Fibroblast of mammary gland (primary cell): ENCODE measurements around the gene FGF1.

ENCODE experiments used
- DNase-seq: peaks from one replicate; pipeline ENCODE4 v3.0.0-alpha.2; 2010; ENCODE audit warnings: low read depth
- H3K4me3 ChIP-seq: 2 replicates; pipeline ENCODE4 v1.5.1; 2011; ENCODE audit warnings: low read depth, mild to moderate bottlenecking, low read length, moderate library complexity; ENCODE audit not compliant: control insufficient read depth
- TF ChIP-seq, protein P1 (sequence below): conservative IDR thresholded peaks from 2 replicates; pipeline ENCODE4 v1.5.1; 2011; ENCODE audit warnings: low read depth, low read length, inconsistent platforms; ENCODE audit not compliant: control insufficient read depth, insufficient read depth

Gene FGF1

DNA sequence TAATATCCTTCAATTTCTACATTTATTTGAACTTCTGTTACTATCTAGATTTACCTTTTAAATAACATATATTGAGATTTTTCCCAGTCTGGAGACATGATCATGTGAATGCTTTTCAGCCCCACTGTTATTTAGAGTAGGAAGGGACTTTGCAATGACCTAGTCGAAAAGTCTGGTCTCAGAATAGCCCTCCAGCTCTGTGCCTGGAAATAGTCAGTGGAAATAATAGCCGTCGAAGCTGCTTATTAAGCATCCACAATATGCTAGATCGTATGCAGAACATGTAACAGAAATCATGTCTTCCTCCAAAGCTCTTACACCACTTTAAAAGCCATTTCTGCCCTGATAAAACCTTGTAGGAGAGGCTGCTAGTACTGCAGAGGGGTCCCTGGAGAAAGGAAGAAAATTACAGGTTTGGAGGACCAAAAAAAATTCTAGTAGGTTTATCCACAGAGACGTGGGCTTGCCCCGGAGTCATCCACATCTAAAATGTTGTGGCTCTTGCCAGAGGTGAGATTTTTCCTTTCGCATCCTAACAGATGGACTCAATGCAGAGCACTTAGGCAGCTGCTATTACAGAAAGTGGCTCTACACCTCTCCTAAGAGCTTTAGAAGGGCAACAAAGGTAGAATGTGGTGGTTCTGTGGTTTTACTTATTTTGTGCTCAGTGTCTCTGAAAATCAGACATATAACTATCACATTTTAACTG is 2.5 kb upstream of the FGF1 start:
- H3K4me3 ChIP-seq: no peak overlapping the region
- TF ChIP-seq, protein P1, sequence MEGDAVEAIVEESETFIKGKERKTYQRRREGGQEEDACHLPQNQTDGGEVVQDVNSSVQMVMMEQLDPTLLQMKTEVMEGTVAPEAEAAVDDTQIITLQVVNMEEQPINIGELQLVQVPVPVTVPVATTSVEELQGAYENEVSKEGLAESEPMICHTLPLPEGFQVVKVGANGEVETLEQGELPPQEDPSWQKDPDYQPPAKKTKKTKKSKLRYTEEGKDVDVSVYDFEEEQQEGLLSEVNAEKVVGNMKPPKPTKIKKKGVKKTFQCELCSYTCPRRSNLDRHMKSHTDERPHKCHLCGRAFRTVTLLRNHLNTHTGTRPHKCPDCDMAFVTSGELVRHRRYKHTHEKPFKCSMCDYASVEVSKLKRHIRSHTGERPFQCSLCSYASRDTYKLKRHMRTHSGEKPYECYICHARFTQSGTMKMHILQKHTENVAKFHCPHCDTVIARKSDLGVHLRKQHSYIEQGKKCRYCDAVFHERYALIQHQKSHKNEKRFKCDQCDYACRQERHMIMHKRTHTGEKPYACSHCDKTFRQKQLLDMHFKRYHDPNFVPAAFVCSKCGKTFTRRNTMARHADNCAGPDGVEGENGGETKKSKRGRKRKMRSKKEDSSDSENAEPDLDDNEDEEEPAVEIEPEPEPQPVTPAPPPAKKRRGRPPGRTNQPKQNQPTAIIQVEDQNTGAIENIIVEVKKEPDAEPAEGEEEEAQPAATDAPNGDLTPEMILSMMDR: no peak
- DNase-seq: no peak

DNA sequence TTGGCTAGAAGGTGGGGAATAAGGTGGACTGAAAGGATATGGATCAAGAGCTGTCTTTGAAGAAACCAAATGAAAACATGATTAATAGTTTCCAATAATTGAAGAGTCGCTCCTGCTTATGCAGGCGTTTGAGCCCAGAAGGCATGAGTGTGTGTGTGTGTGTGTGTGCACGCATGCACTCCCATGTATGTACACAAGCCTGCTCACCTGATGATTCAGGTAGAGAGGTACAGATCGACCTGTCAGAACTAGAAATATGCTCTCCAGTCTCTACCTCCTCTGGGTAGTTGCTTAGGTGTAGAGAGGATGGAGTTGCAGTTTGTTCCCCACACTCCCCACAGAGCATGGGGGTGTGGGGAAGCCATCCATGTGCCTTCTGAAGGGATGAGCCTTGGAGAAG is 1.1 kb upstream of the FGF1 start:
- H3K4me3 ChIP-seq: no peak overlapping the region
- TF ChIP-seq, protein P1: no peak
- no peak for DNase-seq

GRCh38 chr5:142686210-142686734 is 382 bp upstream of the FGF1 start:
- no peak overlapping the region for H3K4me3 ChIP-seq
- TF ChIP-seq, protein P1: no peak
- DNase-seq: no peak

DNA sequence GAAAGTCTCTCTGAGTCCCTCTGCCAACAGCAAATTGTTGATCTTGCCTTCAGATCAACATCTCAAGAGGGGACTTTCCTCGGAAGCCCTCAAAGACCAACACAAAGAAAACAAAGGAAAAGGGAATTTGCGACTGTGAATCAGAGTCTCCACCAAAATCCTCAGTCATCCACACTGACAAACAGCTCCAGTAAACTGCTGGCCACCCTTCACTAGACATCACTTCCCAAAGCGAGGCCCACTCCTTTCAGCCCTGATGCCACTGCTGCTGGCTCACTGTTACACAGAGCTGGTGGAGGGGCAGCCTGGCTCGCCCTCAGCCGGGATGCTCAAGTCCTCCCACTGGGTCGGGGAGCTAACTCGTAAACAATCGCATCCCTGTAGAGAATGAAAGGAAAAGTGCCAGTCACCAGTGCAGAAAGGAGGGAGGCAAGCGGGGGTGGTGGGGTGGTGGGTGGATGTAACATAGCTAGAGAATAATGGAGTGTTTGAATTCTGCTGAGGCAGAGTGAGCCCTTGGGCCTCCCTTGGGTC is 1.3 kb downstream of the FGF1 start:
- H3K4me3 ChIP-seq: no peak overlapping the region

DNA sequence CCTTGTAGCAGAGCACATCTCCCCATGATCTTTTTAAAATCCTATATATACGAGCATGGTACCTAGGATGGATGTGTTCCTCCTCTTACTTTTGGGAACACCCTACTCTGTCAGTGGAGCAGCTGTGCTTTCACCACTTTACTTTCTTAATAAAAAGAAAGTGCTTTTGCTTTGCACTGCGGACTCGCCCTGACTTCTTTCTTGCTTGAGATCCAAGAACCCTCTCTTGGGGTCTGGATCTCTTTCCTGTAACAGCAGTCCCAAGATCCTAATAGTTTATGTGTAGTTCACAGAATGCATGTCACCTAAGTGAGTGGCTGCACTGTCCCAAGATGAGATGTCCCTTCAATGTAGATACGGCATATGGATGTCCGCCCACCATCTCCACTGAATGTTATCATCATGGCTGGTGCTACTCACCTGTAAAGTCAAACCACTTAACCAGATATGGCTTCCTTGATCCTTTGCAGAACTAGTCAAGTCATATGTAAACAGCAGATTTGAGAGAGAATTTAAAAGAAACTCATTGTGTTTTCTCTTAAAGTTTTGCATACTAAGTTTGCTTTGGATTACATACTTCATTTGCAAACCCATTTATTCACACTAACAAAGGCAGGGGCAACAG is 1.9 kb downstream of the FGF1 start:
- TF ChIP-seq, protein P1: no peak
- H3K4me3 ChIP-seq: no peak overlapping the region
- no peak for DNase-seq

More for the DNA sequence above, 1.3 kb downstream of the FGF1 start:
- TF ChIP-seq, protein P1: no peak
- no peak for DNase-seq

DNA sequence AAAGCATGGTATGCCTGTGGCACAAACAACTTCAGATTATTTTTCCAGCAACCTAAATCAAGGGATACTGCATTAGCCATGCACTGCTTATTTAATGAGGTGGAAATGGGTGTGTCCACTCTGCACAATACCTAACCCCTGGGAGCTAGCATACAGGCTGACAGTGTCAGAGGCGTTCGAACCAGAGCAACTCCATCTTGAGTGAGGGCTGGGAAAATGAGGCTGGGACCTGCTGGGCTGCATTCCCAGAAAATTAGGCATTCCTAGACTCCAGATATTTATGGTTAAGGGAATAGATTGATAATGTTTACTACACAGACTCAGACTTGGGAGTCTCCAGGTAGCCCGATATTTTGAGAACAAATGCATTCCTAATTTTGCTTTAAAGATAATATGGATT is 2.8 kb downstream of the FGF1 start:
- H3K4me3 ChIP-seq: no peak overlapping the region
- TF ChIP-seq, protein P1: no peak
- DNase-seq: no peak
